HepG2 (cell line): ENCODE results near the gene SPINK5. TPM values are rescaled to one million over a fixed set of nuclear protein-coding genes. Genes with fewer than 3 reads are reported as not detected.

Experiments
- ATAC-seq: fragments of 200-7000 bp; cut with Tn5 transposase; 3 replicates; pipeline ENCODE4 v1.9.1; 2020; ENCODE audit warnings: mild to moderate bottlenecking, moderate library complexity
- BruUV-seq: library from RNA; stranded (reverse); fragments of 400-500 nt; replicated peaks from 2 replicates; lab custom pipeline; 2021; lab: Mats Ljungman, UMichigan
- CTCF ChIA-PET: fragments of 300-600 bp; formaldehyde crosslinking; extraction: SDS; loops from one replicate; lab custom pipeline; 2021; ENCODE audit warnings: low total read pairs, inconsistent platforms, low intra/inter-chr PET ratio; lab: Yijun Ruan, JAX
- POLR2A ChIA-PET: fragments of 350-600 bp; sonication (Branson Sonifier 250); formaldehyde crosslinking; loops from one replicate; lab custom pipeline; 2020; ENCODE audit warnings: antibody characterized with exemption, inconsistent platforms; lab: Yijun Ruan, JAX
- DNase-seq: peaks from one replicate; pipeline ENCODE4 v3.0.0-alpha.2; 2015; ENCODE audit warnings: low spot score
- FAIRE-seq: peaks from 3 replicates; lab custom pipeline; 2011; peaks lifted over from hg19 to GRCh38; lab: Jason Lieb, UNC
- H2AFZ ChIP-seq: one replicate; pipeline ENCODE4 v1.6.1; 2011; ENCODE audit warnings: low read length, inconsistent platforms
- H3K27ac ChIP-seq: fragments of 300-600 bp; 3 replicates; pipeline ENCODE4 v1.8.0; 2011; ENCODE audit warnings: mixed run types, mild to moderate bottlenecking, mixed read lengths, low read length, inconsistent platforms; ENCODE audit not compliant: insufficient read depth; ENCODE audit errors: extremely low read length
- H3K27me3 ChIP-seq, 2 experiments: fragments of 200-600 bp in 1 of 2; 2 replicates in 1 of 2; 3 replicates in 1 of 2; pipeline versions ENCODE4 v1.6.0 to v1.8.0; 2011; ENCODE audit warnings: low read length in 2 of 2, mild to moderate bottlenecking in 2 of 2, moderate library complexity in 2 of 2, inconsistent platforms in 1 of 2; ENCODE audit not compliant: insufficient read depth in 2 of 2, control insufficient read depth in 1 of 2
- H3K36me3 ChIP-seq, 2 experiments: fragments of 200-600 bp in 1 of 2; replicated peaks in 1 of 2; 2 replicates in 1 of 2; 3 replicates in 1 of 2; pipeline versions ENCODE4 v1.5.1 to v1.8.0; 2011; ENCODE audit warnings: low read length in 2 of 2, inconsistent platforms in 1 of 2; ENCODE audit not compliant: insufficient read depth in 2 of 2, control insufficient read depth in 1 of 2
- H3K4me1 ChIP-seq: 2 replicates; pipeline ENCODE4 v1.5.1; 2012; ENCODE audit warnings: low read length, inconsistent platforms; ENCODE audit not compliant: insufficient read depth
- H3K4me2 ChIP-seq: 2 replicates; pipeline ENCODE4 v1.6.0; 2011; ENCODE audit warnings: low read depth, low read length, inconsistent platforms
- H3K4me3 ChIP-seq, 3 experiments: fragments of 200-600 bp in 1 of 3; sonication (generic), shearing (Covaris generic) in 1 of 3; replicated peaks in 1 of 3; 2 replicates each; pipeline ENCODE4 v1.5.1; 2011 to 2016; ENCODE audit warnings: low read length in 3 of 3, inconsistent platforms in 2 of 3, low read depth in 2 of 3, mild to moderate bottlenecking in 2 of 3, control low read depth in 1 of 3, mixed read lengths in 1 of 3; ENCODE audit not compliant: insufficient read depth in 1 of 3
- H3K79me2 ChIP-seq: one replicate; pipeline ENCODE4 v1.6.1; 2011; ENCODE audit warnings: low read length, inconsistent platforms; ENCODE audit not compliant: insufficient read depth
- H3K9ac ChIP-seq: 2 replicates; pipeline ENCODE4 v1.6.0; 2011; ENCODE audit warnings: mild to moderate bottlenecking, low read depth, low read length, inconsistent platforms; ENCODE audit not compliant: insufficient read depth
- H3K9me3 ChIP-seq: 2 replicates; pipeline ENCODE4 v1.5.1; 2012; ENCODE audit warnings: mild to moderate bottlenecking, low read length
- H4K20me1 ChIP-seq: 2 replicates; pipeline ENCODE4 v1.6.0; 2011; ENCODE audit warnings: inconsistent platforms, mild to moderate bottlenecking, low read length, moderate library complexity; ENCODE audit not compliant: insufficient read depth
- AGO1 ChIP-seq: fragments of 200-400 bp; formaldehyde crosslinking; IDR thresholded peaks from 2 replicates; pipeline ENCODE4 v1.6.1; 2017; ENCODE audit warnings: mild to moderate bottlenecking, low read depth, low read length, moderate library complexity; ENCODE audit not compliant: poor library complexity, severe bottlenecking
- BRD4 ChIP-seq: sonication (generic); formaldehyde crosslinking; IDR thresholded peaks from 2 replicates; pipeline ENCODE4 v1.4.0; 2020; ENCODE audit warnings: missing genetic modification reagents
- ISX ChIP-seq: sonication (generic); formaldehyde crosslinking; conservative IDR thresholded peaks from 2 replicates; pipeline ENCODE4 v1.5.0; 2020; ENCODE audit warnings: missing genetic modification reagents
- NKX3-1 ChIP-seq: sonication (generic); formaldehyde crosslinking; IDR thresholded peaks from 2 replicates; pipeline ENCODE4 v1.5.0; 2020; ENCODE audit warnings: missing genetic modification reagents
- NRL ChIP-seq: sonication (generic); formaldehyde crosslinking; IDR thresholded peaks from 2 replicates; pipeline ENCODE4 v1.5.0; 2020; ENCODE audit warnings: missing genetic modification reagents, mild to moderate bottlenecking, moderate library complexity, borderline replicate concordance
- PPARG ChIP-seq: conservative IDR thresholded peaks from 2 replicates; pipeline ENCODE4 v1.6.1; 2016; ENCODE audit warnings: missing biosample characterization, missing genetic modification reagents
- RFX3 ChIP-seq: IDR thresholded peaks from 2 replicates; pipeline ENCODE4 v1.6.1; 2016; ENCODE audit warnings: missing biosample characterization, missing genetic modification reagents
- ZBTB37 ChIP-seq: sonication (generic); formaldehyde crosslinking; IDR thresholded peaks from 2 replicates; pipeline ENCODE4 v1.4.0; 2020; ENCODE audit warnings: mild to moderate bottlenecking, missing genetic modification reagents
- ZFP37 ChIP-seq: sonication (generic); formaldehyde crosslinking; IDR thresholded peaks from 2 replicates; pipeline ENCODE4 v1.4.0; 2020; ENCODE audit warnings: missing genetic modification reagents, borderline replicate concordance
- ZNF143 ChIP-seq: sonication (generic); formaldehyde crosslinking; IDR thresholded peaks from 2 replicates; pipeline ENCODE4 v1.4.0; 2020; ENCODE audit warnings: missing genetic modification reagents
- ZNF20 ChIP-seq: sonication (generic); formaldehyde crosslinking; IDR thresholded peaks from 2 replicates; pipeline ENCODE4 v1.4.0; 2020; ENCODE audit warnings: mild to moderate bottlenecking, moderate library complexity, missing genetic modification reagents
- WGBS: methylation state at CpG from one replicate; pipeline ENCODE4 v1.1.6; 2017; ENCODE audit warnings: low lambda C conversion rate; 5-methylcytosine and 5-hydroxymethylcytosine counted together
- in situ Hi-C: cut with HindIII; loops from 2 replicates; pipeline ENCODE4 v1.10.0; 2017; ENCODE audit warnings: low pct_unique_long_range_greater_than_20kb; ENCODE audit not compliant: extremely low pct_ligation_motif_present
- intact Hi-C: fragments of 100-400 bp; cut with micrococcal nuclease; formaldehyde crosslinking; loops from one replicate; pipeline ENCODE4 v1.10.0; 2022; ENCODE audit not compliant: unreplicated experiment
- polyA plus RNA-seq, 8 experiments: library from polyadenylated mRNA; depleted of rRNA in 3 of 8; stranded (reverse) in 7 of 8; unstranded in 1 of 8; fragments of >200 nt; fragmentation: Illumina TruSeq in 4 of 8; extraction: Trizol in 4 of 8; gene quantifications; 2 replicates each; pipeline versions ENCODE4 v1.2.1 to v1.2.3, GENCODE V29; 2011 to 2016; ENCODE audit warnings: low read depth in 4 of 8, missing spikeins in 1 of 8, mixed read lengths in 1 of 8; ENCODE audit not compliant: insufficient read depth in 1 of 8
- total RNA-seq, 5 experiments: library from RNA; depleted of rRNA; stranded (reverse); fragments of >200 nt; fragmentation: Illumina TruSeq; extraction: Trizol; gene quantifications; 2 replicates each; pipeline ENCODE4 v1.2.3, GENCODE V29; 2016; ENCODE audit warnings: low read depth in 1 of 5
- TF ChIP-seq, protein P1 (sequence below): sonication (generic); formaldehyde crosslinking; IDR thresholded peaks from 2 replicates; pipeline ENCODE4 v1.5.1; 2020; ENCODE audit warnings: missing genetic modification reagents, mild to moderate bottlenecking, borderline replicate concordance

The SPINK5 gene
- total and polyA plus RNA-seq, 2 of the 13 experiments (the other 11 are each of a cell fraction or from before 2014, with no cell fraction given) = 0.03 TPM; not detected in 1

DNA sequence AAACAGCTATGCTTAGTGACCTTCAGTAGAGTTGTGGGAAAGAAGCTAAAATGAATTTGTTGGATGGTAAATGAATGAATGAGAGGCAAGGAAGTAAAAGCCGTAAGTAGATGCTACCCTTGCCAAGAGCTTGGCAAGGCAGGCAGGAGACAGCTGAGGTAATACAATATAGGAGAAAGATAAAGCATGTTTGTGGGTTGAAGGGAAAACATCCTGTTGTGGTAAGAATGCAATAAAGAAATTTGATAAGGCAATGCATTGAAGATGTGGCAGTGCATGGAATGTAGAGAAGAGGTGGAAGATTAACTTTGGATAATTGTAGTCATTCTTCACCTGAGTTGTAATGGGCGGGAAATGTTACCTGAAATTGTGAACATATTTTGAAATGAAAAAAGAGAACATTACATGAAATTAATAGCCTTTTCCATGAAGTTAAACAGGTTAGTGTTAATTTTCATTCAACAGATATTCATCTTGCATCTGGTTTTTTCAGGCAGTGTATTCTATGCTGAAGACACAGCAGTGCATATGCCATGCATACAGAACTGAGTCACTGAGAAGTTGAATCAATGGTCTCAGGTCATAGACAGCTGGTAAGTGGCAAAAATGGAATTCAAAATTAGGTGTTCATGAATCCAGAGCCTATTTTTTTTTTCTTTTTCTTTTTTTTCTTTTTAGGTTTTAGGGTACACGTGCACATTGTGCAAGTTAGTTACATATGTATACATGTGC is 43.4 kb upstream of the SPINK5 start:
- Histone ChIP-seq H3K27ac (no peak overlapping the region), H4K20me1 (no peaks in the 10 kb centered on the region), H3K9me3 (no peaks in the 10 kb centered on the region), H3K27me3 (no peaks in the 10 kb centered on the region; a peak in 1 of 5 replicates), H3K36me3 (no peaks in the 10 kb centered on the region), H3K4me3 (no peak overlapping the region), H2AFZ (no peak overlapping the region), H3K4me1 (no peaks in the 10 kb centered on the region), H3K4me2 (no peak overlapping the region), H3K9ac (no peak overlapping the region), H3K79me2 (no peaks in the 10 kb centered on the region)
- DNase-seq (no peak), FAIRE-seq (no peak), ATAC-seq (no peak)
- POLR2A ChIA-PET = no interaction called here
- CTCF ChIA-PET = no interaction called here
- TF ChIP-seq ZBTB37 = no peak
- TF ChIP-seq ZNF143 (CRISPR knock-in tag) = no peak
- TF ChIP-seq ZFP37 = no peak
- TF ChIP-seq BRD4 (CRISPR knock-in tag) = no peak
- TF ChIP-seq NRL (CRISPR knock-in tag) = no peak
- TF ChIP-seq NKX3-1 (CRISPR knock-in tag) = no peak
- TF ChIP-seq ISX = no peak
- no peak for TF ChIP-seq ZNF20 (CRISPR knock-in tag)
- TF ChIP-seq PPARG (CRISPR knock-in tag) = no peak
- no peak for TF ChIP-seq AGO1
- TF ChIP-seq, protein P1, sequence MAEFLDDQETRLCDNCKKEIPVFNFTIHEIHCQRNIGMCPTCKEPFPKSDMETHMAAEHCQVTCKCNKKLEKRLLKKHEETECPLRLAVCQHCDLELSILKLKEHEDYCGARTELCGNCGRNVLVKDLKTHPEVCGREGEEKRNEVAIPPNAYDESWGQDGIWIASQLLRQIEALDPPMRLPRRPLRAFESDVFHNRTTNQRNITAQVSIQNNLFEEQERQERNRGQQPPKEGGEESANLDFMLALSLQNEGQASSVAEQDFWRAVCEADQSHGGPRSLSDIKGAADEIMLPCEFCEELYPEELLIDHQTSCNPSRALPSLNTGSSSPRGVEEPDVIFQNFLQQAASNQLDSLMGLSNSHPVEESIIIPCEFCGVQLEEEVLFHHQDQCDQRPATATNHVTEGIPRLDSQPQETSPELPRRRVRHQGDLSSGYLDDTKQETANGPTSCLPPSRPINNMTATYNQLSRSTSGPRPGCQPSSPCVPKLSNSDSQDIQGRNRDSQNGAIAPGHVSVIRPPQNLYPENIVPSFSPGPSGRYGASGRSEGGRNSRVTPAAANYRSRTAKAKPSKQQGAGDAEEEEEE (CRISPR knock-in tag) = no peak
- TF ChIP-seq RFX3 (CRISPR knock-in tag) = no peak
- no TSS peak for BruUV-seq
- 42% methylated on average over 3 of the region's 3 CpGs for WGBS
- in situ Hi-C loops (no loop called here), intact Hi-C loops (no loop called here)
